WTC11 (cell line): ENCODE results near the gene DOCK7. TPM values are rescaled to one million over a fixed set of nuclear protein-coding genes. Genes with fewer than 3 reads are reported as not detected.
A peak's percentile ranks its signal among the peaks of the same experiment; 100 is the strongest.

ENCODE experiments used
- ATAC-seq: fragments of 200-7000 bp; cut with Tn5 transposase; 2 replicates; pipeline ENCODE4 v1.10.0; 2021; ENCODE audit warnings: mild to moderate bottlenecking, moderate library complexity
- CTCF ChIA-PET: fragments of 300-600 bp; sonication (Branson Sonifier 250); formaldehyde crosslinking; loops from one replicate; lab custom pipeline; 2021; ENCODE audit warnings: antibody characterized with exemption; lab: Charles Lee
- POLR2A ChIA-PET: fragments of 350-600 bp; sonication (Branson Sonifier 250); formaldehyde crosslinking; loops from one replicate; lab custom pipeline; 2021; ENCODE audit warnings: antibody characterized with exemption; lab: Charles Lee
- DNase-seq: peaks from one replicate; pipeline ENCODE4 v3.0.0; 2021; ENCODE audit warnings: low spot score
- H3K27ac Mint-ChIP-seq: 2 replicates; pipeline ENCODE4 v1.8.0; 2021; ENCODE audit warnings: mixed read lengths
- H3K27me3 Mint-ChIP-seq: 2 replicates; pipeline ENCODE4 v1.8.0; 2021; ENCODE audit warnings: low read depth, mild to moderate bottlenecking, moderate library complexity, mixed read lengths
- H3K36me3 Mint-ChIP-seq: 2 replicates; pipeline ENCODE4 v1.8.0; 2021; ENCODE audit warnings: mixed read lengths
- H3K4me1 Mint-ChIP-seq: 2 replicates; pipeline ENCODE4 v1.8.0; 2022; ENCODE audit warnings: mixed read lengths
- H3K4me3 Mint-ChIP-seq: 2 replicates; pipeline ENCODE4 v1.8.0; 2021; ENCODE audit warnings: mild to moderate bottlenecking, moderate library complexity, mixed read lengths
- H3K9me3 Mint-ChIP-seq: 2 replicates; pipeline ENCODE4 v1.8.0; 2021; ENCODE audit warnings: mixed read lengths
- ESRRA ChIP-seq: sonication (generic); formaldehyde crosslinking; IDR thresholded peaks from 2 replicates; pipeline ENCODE4 v1.8.1; 2022; ENCODE audit warnings: mild to moderate bottlenecking, missing genetic modification reagents, borderline replicate concordance
- ETV6 ChIP-seq: sonication (generic); formaldehyde crosslinking; IDR thresholded peaks from 2 replicates; pipeline ENCODE4 v1.8.1; 2022; ENCODE audit warnings: mild to moderate bottlenecking, missing genetic modification reagents
- FOXP4 ChIP-seq: sonication (generic); formaldehyde crosslinking; IDR thresholded peaks from 2 replicates; pipeline ENCODE4 v1.8.0; 2022; ENCODE audit warnings: mild to moderate bottlenecking, missing genetic modification reagents
- HMGXB4 ChIP-seq: sonication (generic); formaldehyde crosslinking; IDR thresholded peaks from 2 replicates; pipeline ENCODE4 v1.8.1; 2023; ENCODE audit warnings: mild to moderate bottlenecking, moderate library complexity, missing genetic modification reagents
- IRF1 ChIP-seq: sonication (generic); formaldehyde crosslinking; IDR thresholded peaks from 2 replicates; pipeline ENCODE4 v1.8.0; 2023; ENCODE audit warnings: missing genetic modification reagents
- OVOL2 ChIP-seq: fragments of 250-450 bp; sonication (Bioruptor Pico); IDR thresholded peaks from 2 replicates; pipeline ENCODE4 v1.9.0; 2021; ENCODE audit warnings: mild to moderate bottlenecking, borderline replicate concordance
- STAT6 ChIP-seq: sonication (generic); formaldehyde crosslinking; conservative IDR thresholded peaks from 2 replicates; pipeline ENCODE4 v1.8.1; 2023; ENCODE audit warnings: mild to moderate bottlenecking, low read depth, missing genetic modification reagents, moderate library complexity
- TP53 ChIP-seq: sonication (generic); formaldehyde crosslinking; IDR thresholded peaks from 2 replicates; pipeline ENCODE4 v1.8.1; 2023; ENCODE audit warnings: mild to moderate bottlenecking, missing genetic modification reagents
- ZNF138 ChIP-seq: sonication (generic); formaldehyde crosslinking; conservative IDR thresholded peaks from 2 replicates; pipeline ENCODE4 v1.8.1; 2022; ENCODE audit warnings: mild to moderate bottlenecking, moderate library complexity, missing genetic modification reagents
- ZNF532 ChIP-seq: fragments of 250-450 bp; sonication (Bioruptor Pico); IDR thresholded peaks from 2 replicates; pipeline ENCODE4 v1.9.0; 2021; ENCODE audit warnings: mild to moderate bottlenecking, borderline replicate concordance
- ZSCAN18 ChIP-seq: fragments of 250-450 bp; sonication (Bioruptor Pico); IDR thresholded peaks from 2 replicates; pipeline ENCODE4 v2.1.2; 2022; ENCODE audit warnings: mild to moderate bottlenecking, moderate library complexity
- total RNA-seq: library from RNA; stranded (reverse); gene quantifications from 3 replicates; pipeline ENCODE4 v1.2.3, GENCODE V29; 2021
- TF ChIP-seq, protein P1 (sequence below): sonication (generic); formaldehyde crosslinking; IDR thresholded peaks from 2 replicates; pipeline ENCODE4 v1.8.0; 2022; ENCODE audit warnings: mild to moderate bottlenecking, missing genetic modification reagents
- TF ChIP-seq, protein P2 (sequence below): sonication (generic); formaldehyde crosslinking; IDR thresholded peaks from 2 replicates; pipeline ENCODE4 v1.8.1; 2023; ENCODE audit warnings: mild to moderate bottlenecking, missing genetic modification reagents
- TF ChIP-seq, protein P3 (sequence below): sonication (generic); formaldehyde crosslinking; IDR thresholded peaks from 2 replicates; pipeline ENCODE4 v1.8.0; 2023; ENCODE audit warnings: mild to moderate bottlenecking, missing genetic modification reagents

Gene DOCK7
- total RNA-seq, 1 experiment from 2014 or later: 34.2 TPM

- DNase-seq: peak; percentile 96
- H3K27me3 Mint-ChIP-seq: no peaks in the 10 kb centered on the region
- peak within 1 kb of the TSS; percentile 96 for H3K27ac Mint-ChIP-seq
- no peaks in the 10 kb centered on the region for H3K9me3 Mint-ChIP-seq
- peaks cover 16% of the 10 kb centered on the region for H3K36me3 Mint-ChIP-seq
- H3K4me3 Mint-ChIP-seq: peak within 1 kb of the TSS; percentile 85
- ATAC-seq: peak; percentile 89
- ChIA-PET POLR2A (interaction anchor here (0.5 to 1.3 kb wide), 7 partner anchors 9 to 519 kb away, joined by 3 read pairs; no protein-coding TSS in a partner anchor), CTCF (interaction anchor here (0.5 to 1.8 kb wide), 6 partner anchors 143 to 585 kb away, joined by 3 to 10 read pairs (median 4); partner anchors contain the start of gene DOCK7)
- H3K4me1 Mint-ChIP-seq: peaks cover 27% of the 10 kb centered on the region
- TF ChIP-seq IRF1: no peak
- TF ChIP-seq ZNF532 (CRISPR knock-in tag): 0 out of 2 replicates have a peak, but pooled peaks have one; percentile 61
- TF ChIP-seq ETV6 (CRISPR knock-in tag): no peak
- TF ChIP-seq FOXP4: no peak
- peak; percentile 88 for TF ChIP-seq TP53 (CRISPR knock-in tag)
- TF ChIP-seq ESRRA (CRISPR knock-in tag): 0 out of 2 replicates have a peak, but pooled peaks have one; percentile 6
- TF ChIP-seq STAT6 (CRISPR knock-in tag): no peak
- TF ChIP-seq HMGXB4 (CRISPR knock-in tag): peak; percentile 84
- TF ChIP-seq, protein P1, sequence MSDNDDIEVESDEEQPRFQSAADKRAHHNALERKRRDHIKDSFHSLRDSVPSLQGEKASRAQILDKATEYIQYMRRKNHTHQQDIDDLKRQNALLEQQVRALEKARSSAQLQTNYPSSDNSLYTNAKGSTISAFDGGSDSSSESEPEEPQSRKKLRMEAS (CRISPR knock-in tag): peak; percentile 82
- TF ChIP-seq ZSCAN18: no peak
- TF ChIP-seq, protein P2, sequence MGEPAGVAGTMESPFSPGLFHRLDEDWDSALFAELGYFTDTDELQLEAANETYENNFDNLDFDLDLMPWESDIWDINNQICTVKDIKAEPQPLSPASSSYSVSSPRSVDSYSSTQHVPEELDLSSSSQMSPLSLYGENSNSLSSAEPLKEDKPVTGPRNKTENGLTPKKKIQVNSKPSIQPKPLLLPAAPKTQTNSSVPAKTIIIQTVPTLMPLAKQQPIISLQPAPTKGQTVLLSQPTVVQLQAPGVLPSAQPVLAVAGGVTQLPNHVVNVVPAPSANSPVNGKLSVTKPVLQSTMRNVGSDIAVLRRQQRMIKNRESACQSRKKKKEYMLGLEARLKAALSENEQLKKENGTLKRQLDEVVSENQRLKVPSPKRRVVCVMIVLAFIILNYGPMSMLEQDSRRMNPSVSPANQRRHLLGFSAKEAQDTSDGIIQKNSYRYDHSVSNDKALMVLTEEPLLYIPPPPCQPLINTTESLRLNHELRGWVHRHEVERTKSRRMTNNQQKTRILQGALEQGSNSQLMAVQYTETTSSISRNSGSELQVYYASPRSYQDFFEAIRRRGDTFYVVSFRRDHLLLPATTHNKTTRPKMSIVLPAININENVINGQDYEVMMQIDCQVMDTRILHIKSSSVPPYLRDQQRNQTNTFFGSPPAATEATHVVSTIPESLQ: 0 out of 2 replicates have a peak, but pooled peaks have one; percentile 12
- no peak for TF ChIP-seq OVOL2 (CRISPR knock-in tag)
- TF ChIP-seq, protein P3, sequence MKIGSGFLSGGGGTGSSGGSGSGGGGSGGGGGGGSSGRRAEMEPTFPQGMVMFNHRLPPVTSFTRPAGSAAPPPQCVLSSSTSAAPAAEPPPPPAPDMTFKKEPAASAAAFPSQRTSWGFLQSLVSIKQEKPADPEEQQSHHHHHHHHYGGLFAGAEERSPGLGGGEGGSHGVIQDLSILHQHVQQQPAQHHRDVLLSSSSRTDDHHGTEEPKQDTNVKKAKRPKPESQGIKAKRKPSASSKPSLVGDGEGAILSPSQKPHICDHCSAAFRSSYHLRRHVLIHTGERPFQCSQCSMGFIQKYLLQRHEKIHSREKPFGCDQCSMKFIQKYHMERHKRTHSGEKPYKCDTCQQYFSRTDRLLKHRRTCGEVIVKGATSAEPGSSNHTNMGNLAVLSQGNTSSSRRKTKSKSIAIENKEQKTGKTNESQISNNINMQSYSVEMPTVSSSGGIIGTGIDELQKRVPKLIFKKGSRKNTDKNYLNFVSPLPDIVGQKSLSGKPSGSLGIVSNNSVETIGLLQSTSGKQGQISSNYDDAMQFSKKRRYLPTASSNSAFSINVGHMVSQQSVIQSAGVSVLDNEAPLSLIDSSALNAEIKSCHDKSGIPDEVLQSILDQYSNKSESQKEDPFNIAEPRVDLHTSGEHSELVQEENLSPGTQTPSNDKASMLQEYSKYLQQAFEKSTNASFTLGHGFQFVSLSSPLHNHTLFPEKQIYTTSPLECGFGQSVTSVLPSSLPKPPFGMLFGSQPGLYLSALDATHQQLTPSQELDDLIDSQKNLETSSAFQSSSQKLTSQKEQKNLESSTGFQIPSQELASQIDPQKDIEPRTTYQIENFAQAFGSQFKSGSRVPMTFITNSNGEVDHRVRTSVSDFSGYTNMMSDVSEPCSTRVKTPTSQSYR (CRISPR knock-in tag): no peak
- peak; percentile 85; the same call in 1 of the 2 replicates for TF ChIP-seq ZNF138
These were observed 251.5 kb downstream of the DOCK7 start, which contains the start of gene USP1 for GRCh38 chr1:62436466-62437272. Gene USP1 (plus strand): TSS chr1:62437049. CDS start chr1:62439868, 2,819 bp downstream.
